Colonic mucosa (tissue), 4 donors: Measurements from ENCODE around the gene RALGPS1. TPM values are rescaled to one million over a fixed set of nuclear protein-coding genes. Genes with fewer than 3 reads are reported as not detected.

ENCODE experiments used
- DNase-seq: peaks from one replicate; pipeline ENCODE4 v3.0.0-alpha.2; 2020
- H3K27ac ChIP-seq: fragments of 200-600 bp; one replicate; pipeline ENCODE4 v1.8.0; 2021
- H3K27me3 ChIP-seq: fragments of 200-600 bp; one replicate; pipeline ENCODE4 v1.8.0; 2021
- H3K36me3 ChIP-seq: fragments of 200-600 bp; one replicate; pipeline ENCODE4 v1.8.0; 2021
- H3K4me1 ChIP-seq: fragments of 200-600 bp; one replicate; pipeline ENCODE4 v1.8.0; 2021; ENCODE audit warnings: mild to moderate bottlenecking
- H3K4me3 ChIP-seq: fragments of 200-600 bp; one replicate; pipeline ENCODE4 v1.8.0; 2021
- H3K9ac ChIP-seq, 2 donors: one replicate each; pipeline ENCODE4 v1.7.0; 2013; ENCODE audit warnings: control low read depth in 2 of 2, low read depth in 2 of 2, low read length in 2 of 2
- H3K9me3 ChIP-seq: fragments of 200-600 bp; one replicate; pipeline ENCODE4 v1.8.0; 2021
- intact Hi-C: fragments of 100-400 bp; cut with DNase I; formaldehyde crosslinking; loops from one replicate; pipeline ENCODE4 v1.14.1; 2022
- total RNA-seq, 2 donors: library from RNA; stranded (reverse); fragmentation: NEBNext Ultra II Directional in 1 of 2; extraction: Animal tissue kit (Norgen Biotek cat#: 25700) in 1 of 2; gene quantifications; one replicate each; pipeline ENCODE4 v1.2.1, GENCODE V29; 2021
- TF ChIP-seq, protein P1 (sequence below): fragments of 200-600 bp; IDR thresholded peaks from one replicate; pipeline ENCODE4 v1.8.0; 2022; ENCODE audit warnings: antibody characterized with exemption, mild to moderate bottlenecking
- donor health status: healthy.
- donor health status: DM: no; HTN: no; CAD: no.
- donor health status: DM: no; HTN: no; CAD: no.

RALGPS1 gene
- total RNA-seq, 2 donors from 2014 or later, result 22.6 to 27.2 TPM

DNA sequence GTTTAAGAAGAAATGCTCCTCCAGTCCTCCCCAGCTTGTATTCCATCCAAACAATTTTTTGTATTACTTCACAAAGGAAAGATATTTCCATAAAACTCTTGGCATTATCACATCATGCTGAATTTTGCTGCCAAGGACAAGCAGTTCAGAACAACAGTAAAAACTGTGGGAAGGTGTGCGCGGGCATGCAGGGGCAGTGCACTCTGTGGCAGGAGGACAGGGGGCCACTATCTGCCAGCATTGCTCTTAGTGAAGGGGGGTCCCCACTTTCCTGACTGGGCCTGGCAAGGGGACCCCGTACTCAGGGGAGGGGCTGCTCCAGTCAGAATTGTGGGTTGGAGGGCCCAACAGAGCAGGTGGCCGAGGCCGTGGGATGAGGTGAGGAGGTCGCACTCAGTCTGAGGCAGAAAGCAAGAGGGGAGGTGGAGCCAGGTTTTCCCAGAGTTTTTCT lies 175.1 kb downstream of the RALGPS1 start:
- intact Hi-C loops, result no loop called here
- H3K27ac ChIP-seq, result no peak overlapping the region

DNA sequence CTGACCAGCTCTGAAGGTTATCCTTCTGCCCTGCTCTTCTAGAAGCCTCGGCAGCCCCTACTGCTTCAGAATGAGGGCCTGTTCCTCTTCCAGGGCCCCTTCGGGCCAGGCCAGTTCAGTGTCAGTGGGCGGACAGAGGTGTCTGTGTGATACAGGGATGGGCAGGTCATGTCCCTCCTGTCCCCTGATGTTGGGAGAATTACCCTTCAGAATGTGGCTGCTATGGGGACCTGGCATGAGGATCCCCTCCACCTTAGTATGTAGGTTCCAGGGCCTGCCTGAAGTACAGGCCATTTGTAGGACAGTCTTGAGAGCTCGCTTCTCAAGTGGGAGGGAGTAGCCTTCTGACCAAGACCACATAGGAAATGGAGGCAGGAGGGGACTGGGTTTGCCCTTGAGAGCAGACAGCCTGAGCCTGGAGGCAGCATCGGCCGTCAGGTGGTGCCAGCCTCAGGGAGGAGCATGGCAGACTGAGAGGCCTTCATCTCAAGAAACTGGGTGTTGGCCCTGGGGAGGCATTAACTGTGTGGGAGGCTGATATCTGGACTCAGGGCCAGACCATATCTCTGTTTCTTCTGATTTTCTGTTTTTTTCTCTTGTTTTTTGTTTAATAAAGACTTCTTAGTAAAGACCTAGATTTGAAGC lies 175.9 kb downstream of the RALGPS1 start:
- Histone ChIP-seq H3K9me3 (no peaks in the 10 kb centered on the region), H3K27ac (no peak overlapping the region), H3K4me1 (no peaks in the 10 kb centered on the region), H3K36me3 (no peaks in the 10 kb centered on the region), H3K9ac (no peak overlapping the region), H3K4me3 (no peak overlapping the region), H3K27me3 (no peaks in the 10 kb centered on the region)
- TF ChIP-seq, protein P1, sequence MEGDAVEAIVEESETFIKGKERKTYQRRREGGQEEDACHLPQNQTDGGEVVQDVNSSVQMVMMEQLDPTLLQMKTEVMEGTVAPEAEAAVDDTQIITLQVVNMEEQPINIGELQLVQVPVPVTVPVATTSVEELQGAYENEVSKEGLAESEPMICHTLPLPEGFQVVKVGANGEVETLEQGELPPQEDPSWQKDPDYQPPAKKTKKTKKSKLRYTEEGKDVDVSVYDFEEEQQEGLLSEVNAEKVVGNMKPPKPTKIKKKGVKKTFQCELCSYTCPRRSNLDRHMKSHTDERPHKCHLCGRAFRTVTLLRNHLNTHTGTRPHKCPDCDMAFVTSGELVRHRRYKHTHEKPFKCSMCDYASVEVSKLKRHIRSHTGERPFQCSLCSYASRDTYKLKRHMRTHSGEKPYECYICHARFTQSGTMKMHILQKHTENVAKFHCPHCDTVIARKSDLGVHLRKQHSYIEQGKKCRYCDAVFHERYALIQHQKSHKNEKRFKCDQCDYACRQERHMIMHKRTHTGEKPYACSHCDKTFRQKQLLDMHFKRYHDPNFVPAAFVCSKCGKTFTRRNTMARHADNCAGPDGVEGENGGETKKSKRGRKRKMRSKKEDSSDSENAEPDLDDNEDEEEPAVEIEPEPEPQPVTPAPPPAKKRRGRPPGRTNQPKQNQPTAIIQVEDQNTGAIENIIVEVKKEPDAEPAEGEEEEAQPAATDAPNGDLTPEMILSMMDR, result no peak
- DNase-seq, result no peak
- intact Hi-C loops, result no loop called here

More for the DNA sequence above, 175.1 kb downstream of the RALGPS1 start:
- no peak for DNase-seq
- TF ChIP-seq, protein P1, result no peak
- Histone ChIP-seq H3K27me3 (no peaks in the 10 kb centered on the region), H3K36me3 (no peaks in the 10 kb centered on the region), H3K4me1 (no peaks in the 10 kb centered on the region), H3K9me3 (no peaks in the 10 kb centered on the region), H3K4me3 (no peak overlapping the region), H3K9ac (no peak overlapping the region)

DNA sequence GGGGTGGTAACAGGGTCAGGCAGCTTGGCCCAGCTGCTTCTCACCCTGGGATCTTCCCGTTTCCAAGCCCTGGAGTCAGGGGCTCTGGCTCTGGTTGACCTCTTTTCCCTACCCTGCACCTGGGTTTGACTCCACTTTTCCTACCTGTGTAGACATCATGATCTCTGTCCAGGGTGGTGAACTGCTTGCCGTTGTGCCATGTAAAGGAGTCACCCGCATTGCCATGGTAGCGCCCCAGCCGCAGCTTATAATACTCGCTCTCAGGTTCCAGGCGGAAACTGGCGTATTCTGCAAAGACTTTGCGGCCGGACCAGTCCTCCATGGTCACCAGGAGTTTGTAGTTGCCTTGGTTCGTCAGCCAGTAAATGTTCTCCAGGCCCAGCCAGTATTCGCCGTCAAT lies 176.9 kb downstream of the RALGPS1 start:
- intact Hi-C loops, result no loop called here
- Histone ChIP-seq H3K27ac (no peak overlapping the region), H3K4me3 (no peak overlapping the region), H3K4me1 (no peaks in the 10 kb centered on the region), H3K27me3 (no peaks in the 10 kb centered on the region), H3K9ac (no peak overlapping the region), H3K36me3 (no peaks in the 10 kb centered on the region), H3K9me3 (no peaks in the 10 kb centered on the region)
- TF ChIP-seq, protein P1, result no peak
- no peak for DNase-seq

DNA sequence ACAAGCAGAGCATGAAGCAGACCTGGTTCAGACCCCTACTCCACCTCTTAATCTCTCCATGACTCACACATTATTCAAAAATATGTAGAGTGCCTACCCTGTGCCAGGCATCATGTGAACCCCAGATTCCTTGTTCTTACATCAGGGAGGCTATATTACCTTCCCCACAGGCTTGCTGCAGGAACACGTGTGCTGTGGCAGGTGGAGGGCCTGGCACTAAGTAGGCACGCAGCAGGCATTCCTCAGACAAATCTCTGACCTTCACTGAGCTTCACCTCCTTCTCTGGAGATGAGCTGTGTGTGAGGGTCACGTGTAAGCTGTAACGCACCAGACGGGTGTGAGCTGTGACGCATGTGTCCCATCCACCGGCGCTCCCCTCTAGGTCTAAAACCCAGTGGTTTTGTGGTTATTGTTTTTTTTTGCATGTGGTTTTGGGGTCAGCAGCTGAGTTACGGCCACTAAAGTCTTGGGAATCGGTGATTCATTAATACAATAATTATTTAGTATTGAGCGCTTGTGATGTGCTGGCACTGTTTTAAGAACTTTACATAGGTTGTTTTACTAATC lies 177.5 kb downstream of the RALGPS1 start:
- no peak for DNase-seq
- Histone ChIP-seq H3K9ac (no peak overlapping the region), H3K4me1 (no peaks in the 10 kb centered on the region), H3K27ac (no peak overlapping the region), H3K36me3 (no peaks in the 10 kb centered on the region), H3K27me3 (no peaks in the 10 kb centered on the region), H3K4me3 (no peak overlapping the region), H3K9me3 (no peaks in the 10 kb centered on the region)
- intact Hi-C loops, result no loop called here
- TF ChIP-seq, protein P1, result no peak

DNA sequence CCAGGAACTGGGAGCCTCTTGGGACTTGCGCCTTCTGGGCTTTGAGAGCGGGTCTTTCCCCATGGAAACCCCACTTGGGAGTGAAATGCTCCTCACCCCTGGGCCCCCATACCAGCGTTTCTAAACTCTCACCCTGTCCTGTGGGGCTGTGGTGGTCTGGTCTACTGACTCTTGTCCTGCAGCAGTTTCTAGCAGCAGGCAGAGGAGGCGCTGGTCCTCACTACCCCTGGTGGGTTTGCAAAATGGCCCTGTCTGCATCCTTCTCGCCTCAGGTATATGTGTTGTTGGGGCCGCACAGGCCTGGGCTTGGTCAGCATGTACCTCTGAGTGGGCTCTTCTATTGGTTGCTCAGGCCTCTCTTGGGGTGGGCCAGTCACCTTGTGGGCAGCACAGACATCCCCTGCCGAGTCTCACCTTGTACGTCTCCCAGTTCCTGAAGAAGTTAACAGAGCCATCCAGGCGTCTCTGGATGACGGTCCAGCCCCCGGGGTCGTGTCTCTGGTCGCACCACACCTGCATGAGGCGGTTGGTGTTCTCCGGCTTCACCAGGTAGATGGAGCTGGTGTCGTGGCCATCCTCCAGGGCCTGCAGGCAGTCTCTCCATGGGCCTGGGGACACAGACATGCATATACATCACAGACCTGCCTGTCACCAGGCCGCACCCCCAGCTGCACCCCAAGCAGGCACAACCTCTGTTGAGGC lies 178.9 kb downstream of the RALGPS1 start:
- no peak overlapping the region for H3K9ac ChIP-seq
- no peaks in the 10 kb centered on the region for H3K36me3 ChIP-seq
- DNase-seq, result no peak
- no peaks in the 10 kb centered on the region for H3K27me3 ChIP-seq
- no peaks in the 10 kb centered on the region for H3K9me3 ChIP-seq
- intact Hi-C loops, result no loop called here
- TF ChIP-seq, protein P1, result no peak
- no peak overlapping the region for H3K27ac ChIP-seq
- H3K4me1 ChIP-seq, result no peaks in the 10 kb centered on the region
- no peak overlapping the region for H3K4me3 ChIP-seq
